ENCODE data around the gene EXOC7.

Gene EXOC7

GRCh38 chr17:76139801-76140660, 36.4 kb upstream of the EXOC7 start:
- TF ChIP-seq ZBTB7A (IDR thresholded peaks at IDR 0.05; ENCODE audit: low read depth) (peak; percentile 44), YY1 (IDR thresholded peaks at IDR 0.05; ENCODE audit: low read depth) (peak; percentile 52; the same call in 1 of the 2 replicates)
- TF ChIP-seq, protein P1, sequence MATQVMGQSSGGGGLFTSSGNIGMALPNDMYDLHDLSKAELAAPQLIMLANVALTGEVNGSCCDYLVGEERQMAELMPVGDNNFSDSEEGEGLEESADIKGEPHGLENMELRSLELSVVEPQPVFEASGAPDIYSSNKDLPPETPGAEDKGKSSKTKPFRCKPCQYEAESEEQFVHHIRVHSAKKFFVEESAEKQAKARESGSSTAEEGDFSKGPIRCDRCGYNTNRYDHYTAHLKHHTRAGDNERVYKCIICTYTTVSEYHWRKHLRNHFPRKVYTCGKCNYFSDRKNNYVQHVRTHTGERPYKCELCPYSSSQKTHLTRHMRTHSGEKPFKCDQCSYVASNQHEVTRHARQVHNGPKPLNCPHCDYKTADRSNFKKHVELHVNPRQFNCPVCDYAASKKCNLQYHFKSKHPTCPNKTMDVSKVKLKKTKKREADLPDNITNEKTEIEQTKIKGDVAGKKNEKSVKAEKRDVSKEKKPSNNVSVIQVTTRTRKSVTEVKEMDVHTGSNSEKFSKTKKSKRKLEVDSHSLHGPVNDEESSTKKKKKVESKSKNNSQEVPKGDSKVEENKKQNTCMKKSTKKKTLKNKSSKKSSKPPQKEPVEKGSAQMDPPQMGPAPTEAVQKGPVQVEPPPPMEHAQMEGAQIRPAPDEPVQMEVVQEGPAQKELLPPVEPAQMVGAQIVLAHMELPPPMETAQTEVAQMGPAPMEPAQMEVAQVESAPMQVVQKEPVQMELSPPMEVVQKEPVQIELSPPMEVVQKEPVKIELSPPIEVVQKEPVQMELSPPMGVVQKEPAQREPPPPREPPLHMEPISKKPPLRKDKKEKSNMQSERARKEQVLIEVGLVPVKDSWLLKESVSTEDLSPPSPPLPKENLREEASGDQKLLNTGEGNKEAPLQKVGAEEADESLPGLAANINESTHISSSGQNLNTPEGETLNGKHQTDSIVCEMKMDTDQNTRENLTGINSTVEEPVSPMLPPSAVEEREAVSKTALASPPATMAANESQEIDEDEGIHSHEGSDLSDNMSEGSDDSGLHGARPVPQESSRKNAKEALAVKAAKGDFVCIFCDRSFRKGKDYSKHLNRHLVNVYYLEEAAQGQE (IDR thresholded peaks at IDR 0.05; ENCODE audit: low read depth), result no peak
- TF ChIP-seq, protein P2, sequence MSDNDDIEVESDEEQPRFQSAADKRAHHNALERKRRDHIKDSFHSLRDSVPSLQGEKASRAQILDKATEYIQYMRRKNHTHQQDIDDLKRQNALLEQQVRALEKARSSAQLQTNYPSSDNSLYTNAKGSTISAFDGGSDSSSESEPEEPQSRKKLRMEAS (IDR thresholded peaks at IDR 0.05), result peak; percentile 42

- TF ChIP-seq USF1 (IDR thresholded peaks at IDR 0.05) (no peak), FOXM1 (IDR thresholded peaks at IDR 0.05; ENCODE audit: borderline replicate concordance, low read depth) (no peak), EGR1 (IDR thresholded peaks at IDR 0.05) (no peak), NFIC (IDR thresholded peaks at IDR 0.05) (no peak), TAF1 (IDR thresholded peaks at IDR 0.05; ENCODE audit: low read depth) (no peak), TEAD4 (IDR thresholded peaks at IDR 0.05) (0 out of 2 replicates have a peak, but pooled peaks have one; percentile 4)
- TF ChIP-seq, protein P1 (IDR thresholded peaks at IDR 0.05; ENCODE audit: low read depth), result no peak
- TF ChIP-seq, protein P2 (IDR thresholded peaks at IDR 0.05), result no peak
Observed at GRCh38 chr17:76138896-76139752, 35.5 kb upstream of the EXOC7 start.

GRCh38 chr17:76138234-76138895, 34.8 kb upstream of the EXOC7 start:
- TF ChIP-seq, protein P2 (IDR thresholded peaks at IDR 0.05), result peak; percentile 65; the same call in 1 of the 2 replicates
- TF ChIP-seq ZBTB7A (IDR thresholded peaks at IDR 0.05; ENCODE audit: low read depth), result peak; percentile 65; the same call in 1 of the 2 replicates
- TF ChIP-seq YY1 (IDR thresholded peaks at IDR 0.05; ENCODE audit: low read depth), result no peak
- 0 out of 2 replicates have a peak, but pooled peaks have one; percentile 4 for TF ChIP-seq USF1 (IDR thresholded peaks at IDR 0.05)
- TF ChIP-seq, protein P1 (IDR thresholded peaks at IDR 0.05; ENCODE audit: low read depth), result no peak
- TF ChIP-seq TEAD4 (IDR thresholded peaks at IDR 0.05), result peak; percentile 40
- peak; percentile 81 for TF ChIP-seq TCF12 (IDR thresholded peaks at IDR 0.05; ENCODE audit: low read depth)
- peak; percentile 39; the same call in 1 of the 2 replicates for TF ChIP-seq EP300 (IDR thresholded peaks at IDR 0.05; ENCODE audit: borderline replicate concordance)
- peak; percentile 61 for TF ChIP-seq NFIC (IDR thresholded peaks at IDR 0.05)
- TF ChIP-seq EGR1 (IDR thresholded peaks at IDR 0.05), result peak; percentile 31; the same call in 1 of the 2 replicates

Data from Ishikawa (cell line).